SK-N-MC (cell line): ENCODE measurements around the gene RFLNA.

Experiments used
- EZH2 ChIP-seq: fragments of 200-600 bp; sonication (generic); IDR thresholded peaks from one replicate; pipeline ENCODE4 v1.6.1; 2017; ENCODE audit warnings: antibody characterized with exemption
- FOXP2 ChIP-seq: optimal IDR thresholded peaks from 2 replicates; pipeline ENCODE3; 2011; ENCODE audit warnings: mild to moderate bottlenecking, moderate library complexity; ENCODE audit not compliant: insufficient read depth; ENCODE audit errors: extremely low read length, control extremely low read depth
- POLR2AphosphoS5 ChIP-seq: IDR thresholded peaks from 2 replicates; pipeline ENCODE4 v1.6.1; 2012; ENCODE audit warnings: mild to moderate bottlenecking, low read depth, low read length, borderline replicate concordance

GRCh38 chr12:124344526-124344925 lies 49.6 kb downstream of the RFLNA start:
- TF ChIP-seq POLR2AphosphoS5 (no peak), EZH2 (no peak), FOXP2 (no peak)
